IPS DF 6.9 (cell line): ENCODE measurements around the gene AQP10.
A peak's percentile ranks its signal among the peaks of the same experiment; 100 is the strongest.
"Not testable (repeated sequence)": the region's sequence is repeated elsewhere in the genome, so short reads cannot be mapped to it uniquely, and the experiment has no call there.

Experiments
- DNase-seq: peaks from one replicate; pipeline ENCODE4 v3.0.0-alpha.2; 2013; ENCODE audit warnings: low read depth, low spot score
- H3K27ac ChIP-seq: one replicate; pipeline ENCODE4 v1.5.1; 2013; ENCODE audit warnings: low read length, control low read depth
- H3K27me3 ChIP-seq: 2 replicates; pipeline ENCODE4 v1.6.1; 2013; ENCODE audit warnings: mild to moderate bottlenecking, low read length; ENCODE audit not compliant: control insufficient read depth, insufficient read depth
- H3K36me3 ChIP-seq: 2 replicates; pipeline ENCODE4 v1.6.1; 2013; ENCODE audit warnings: low read length; ENCODE audit not compliant: control insufficient read depth, insufficient read depth
- H3K4me1 ChIP-seq: 2 replicates; pipeline ENCODE4 v1.6.1; 2013; ENCODE audit warnings: low read length; ENCODE audit not compliant: control insufficient read depth, insufficient read depth
- H3K4me3 ChIP-seq: 2 replicates; pipeline ENCODE4 v1.5.1; 2013; ENCODE audit warnings: mild to moderate bottlenecking, low read length
- H3K9me3 ChIP-seq: 2 replicates; pipeline ENCODE4 v1.6.1; 2013; ENCODE audit warnings: low read length, inconsistent platforms; ENCODE audit not compliant: control insufficient read depth, insufficient read depth
- WGBS: extraction: QIAGEN DNeasy Blood & Tissue Kit; methylation state at CpG from one replicate; pipeline ENCODE4 v1.1.7; 2013; ENCODE audit warnings: mixed read lengths, missing lambda C conversion rate; ENCODE audit not compliant: insufficient read length, insufficient coverage; 5-methylcytosine and 5-hydroxymethylcytosine counted together

AQP10 gene

GRCh38 chr1:154320882-154321608, at the start of gene AQP10:
TSS of gene AQP10 (plus strand) at chr1:154321093. CDS start at chr1:154321156, 63 bp downstream.
- no peaks in the 10 kb centered on the region for H3K4me1 ChIP-seq
- no peak within 1 kb of the TSS for H3K4me3 ChIP-seq
- no peaks in the 10 kb centered on the region for H3K27me3 ChIP-seq
- H3K9me3 ChIP-seq: no peaks in the 10 kb centered on the region
- no peaks in the 10 kb centered on the region for H3K36me3 ChIP-seq
- WGBS: 100% methylated on average over 2 of the region's 9 CpGs
- no peak for DNase-seq
- no peak within 1 kb of the TSS for H3K27ac ChIP-seq

- Histone ChIP-seq H3K4me3 (peak within 1 kb of the TSS; percentile 86), H3K27ac (no peak within 1 kb of the TSS), H3K36me3 (peaks cover 6% of the 10 kb centered on the region; the same call in 1 of the 2 replicates), H3K4me1 (no peaks in the 10 kb centered on the region), H3K9me3 (no peaks in the 10 kb centered on the region), H3K27me3 (no peaks in the 10 kb centered on the region)
- no CpG with 5 or more reads among the region's 47 CpGs for WGBS
- DNase-seq: peak; percentile 88
Measured at GRCh38 chr1:154272217-154272998, 48.5 kb upstream of the AQP10 start, which contains the start of gene HAX1. TSS of gene HAX1 (plus strand) at chr1:154272629. CDS start at chr1:154272724, 95 bp downstream.

- no peaks in the 10 kb centered on the region for H3K4me1 ChIP-seq
- no peak for DNase-seq
- WGBS: no CpG with 5 or more reads among the region's 13 CpGs
Measured at GRCh38 chr1:154272999-154273563, 47.8 kb upstream of the AQP10 start.

GRCh38 chr1:154276797-154277196, 44.1 kb upstream of the AQP10 start:
- Histone ChIP-seq H3K4me1 (no peaks in the 10 kb centered on the region), H3K4me3 (no peak overlapping the region), H3K27me3 (no peaks in the 10 kb centered on the region), H3K27ac (no peak overlapping the region), H3K9me3 (no peaks in the 10 kb centered on the region), H3K36me3 (peaks cover 4% of the 10 kb centered on the region; the same call in 1 of the 2 replicates)
- no peak for DNase-seq
- WGBS: no CpG with 5 or more reads among the region's 7 CpGs

More at GRCh38 chr1:154272999-154273563, 47.8 kb upstream of the AQP10 start:
- H3K27me3 ChIP-seq: no peaks in the 10 kb centered on the region
- peak overlapping the region; percentile 86 for H3K4me3 ChIP-seq
- peaks cover 6% of the 10 kb centered on the region; the same call in 1 of the 2 replicates for H3K36me3 ChIP-seq
- no peak overlapping the region for H3K27ac ChIP-seq
- no peaks in the 10 kb centered on the region for H3K9me3 ChIP-seq

GRCh38 chr1:154287591-154287990, 33.3 kb upstream of the AQP10 start:
- H3K9me3 ChIP-seq, H3K4me1 ChIP-seq, DNase-seq, H3K27ac ChIP-seq, H3K4me3 ChIP-seq, H3K27me3 ChIP-seq, H3K36me3 ChIP-seq: not testable (repeated sequence)
- no CpG with 5 or more reads among the region's 30 CpGs for WGBS

GRCh38 chr1:154288661-154289060, 32.2 kb upstream of the AQP10 start:
- Histone ChIP-seq H3K9me3 (no peaks in the 10 kb centered on the region; the same call in 1 of the 2 replicates), H3K4me1 (no peaks in the 10 kb centered on the region), H3K27me3 (no peaks in the 10 kb centered on the region), H3K36me3 (no peaks in the 10 kb centered on the region), H3K4me3 (no peak overlapping the region), H3K27ac (no peak overlapping the region)
- DNase-seq: no peak
- no CpG with 5 or more reads among the region's 3 CpGs for WGBS

GRCh38 chr1:154290921-154291320, 30.0 kb upstream of the AQP10 start:
- WGBS: no CpG with 5 or more reads among the region's 1 CpG
- no peaks in the 10 kb centered on the region for H3K27me3 ChIP-seq
- H3K9me3 ChIP-seq: no peaks in the 10 kb centered on the region; the same call in 1 of the 2 replicates
- H3K4me3 ChIP-seq: no peak overlapping the region
- no peaks in the 10 kb centered on the region for H3K36me3 ChIP-seq
- no peaks in the 10 kb centered on the region for H3K4me1 ChIP-seq
- no peak overlapping the region for H3K27ac ChIP-seq
- DNase-seq: no peak

- WGBS: no CpG with 5 or more reads among the region's 8 CpGs
- Histone ChIP-seq H3K4me3 (no peak overlapping the region), H3K27ac (no peak overlapping the region)
Measured at GRCh38 chr1:154295408-154296235, 25.3 kb upstream of the AQP10 start.

GRCh38 chr1:154301582-154301981, 19.3 kb upstream of the AQP10 start:
- H3K36me3 ChIP-seq: no peaks in the 10 kb centered on the region
- no peaks in the 10 kb centered on the region for H3K4me1 ChIP-seq
- H3K4me3 ChIP-seq: no peak overlapping the region
- WGBS: no CpG with 5 or more reads among the region's 1 CpG
- no peak for DNase-seq
- H3K9me3 ChIP-seq: no peaks in the 10 kb centered on the region
- no peak overlapping the region for H3K27ac ChIP-seq
- no peaks in the 10 kb centered on the region for H3K27me3 ChIP-seq

More at GRCh38 chr1:154295408-154296235, 25.3 kb upstream of the AQP10 start:
- H3K36me3 ChIP-seq: no peaks in the 10 kb centered on the region
- no peaks in the 10 kb centered on the region for H3K27me3 ChIP-seq
- no peaks in the 10 kb centered on the region; the same call in 1 of the 2 replicates for H3K9me3 ChIP-seq
- no peaks in the 10 kb centered on the region for H3K4me1 ChIP-seq
- DNase-seq: no peak
